OCI-LY1 (cell line): ENCODE results near the gene MX2.

ENCODE experiments used
- CTCF ChIP-seq: fragments of 200-600 bp; sonication (generic), shearing (Covaris generic); IDR thresholded peaks from 2 replicates; pipeline ENCODE4 v1.5.1; 2017; ENCODE audit warnings: mild to moderate bottlenecking, antibody characterized with exemption, low read length, moderate library complexity, mixed read lengths
- EZH2 ChIP-seq: fragments of 200-600 bp; sonication (generic), shearing (Covaris generic); IDR thresholded peaks from 2 replicates; pipeline ENCODE4 v1.8.0; 2017; ENCODE audit warnings: borderline replicate concordance, mixed run types, mild to moderate bottlenecking, antibody characterized with exemption, low read length, moderate library complexity, mixed read lengths

GRCh38 chr21:41379901-41380300 lies 18.1 kb downstream of the MX2 start:
- TF ChIP-seq CTCF (no peak), EZH2 (no peak)
